HCT116 (cell line): ENCODE data around the gene MAIP1.

ENCODE experiments used
- CEBPB ChIP-seq: IDR thresholded peaks from 2 replicates; pipeline ENCODE4 v1.6.1; 2012; ENCODE audit warnings: low read depth
- EZH2 ChIP-seq: fragments of 200-600 bp; sonication (generic); IDR thresholded peaks from 2 replicates; pipeline ENCODE4 v1.6.1; 2017; ENCODE audit warnings: antibody characterized with exemption, mixed run types
- EZH2phosphoT487 ChIP-seq: fragments of 200-600 bp; IDR thresholded peaks from 2 replicates; pipeline ENCODE4 v1.6.1; 2018; ENCODE audit warnings: antibody characterized with exemption, borderline replicate concordance
- JUND ChIP-seq: IDR thresholded peaks from 2 replicates; pipeline ENCODE4 v1.6.1; 2012
- POLR2A ChIP-seq: IDR thresholded peaks from 2 replicates; pipeline ENCODE4 v1.7.0; 2011; ENCODE audit warnings: borderline replicate concordance; ENCODE audit not compliant: insufficient read depth, insufficient read length; ENCODE audit errors: extremely low read depth
- RAD21 ChIP-seq: IDR thresholded peaks from 2 replicates; pipeline ENCODE4 v1.6.1; 2012; ENCODE audit warnings: low read depth, mild to moderate bottlenecking
- YY1 ChIP-seq: IDR thresholded peaks from 2 replicates; pipeline ENCODE4 v1.6.1; 2011; ENCODE audit warnings: low read length, low read depth, moderate library complexity, mild to moderate bottlenecking; ENCODE audit not compliant: insufficient replicate concordance; ENCODE audit errors: extremely low read depth
- ZNF274 ChIP-seq: fragments of 200-500 bp; sonication (Bioruptor generic); IDR thresholded peaks from 2 replicates; pipeline ENCODE4 v1.6.1; 2014; ENCODE audit warnings: mild to moderate bottlenecking, low read depth, low read length, inconsistent platforms
- TF ChIP-seq, protein P1 (sequence below), 3 experiments: fragments of 200-600 bp in 1 of 3; sonication (generic) in 1 of 3; IDR thresholded peaks in 2 of 3; conservative IDR thresholded peaks in 1 of 3; 2 replicates each; pipeline ENCODE4 v1.5.1; 2012 to 2017; ENCODE audit warnings: low read depth in 2 of 3, low read length in 2 of 3, antibody characterized with exemption in 1 of 3, borderline replicate concordance in 1 of 3, control low read depth in 1 of 3, mild to moderate bottlenecking in 1 of 3, mixed read lengths in 1 of 3, mixed run types in 1 of 3, moderate library complexity in 1 of 3; ENCODE audit not compliant: insufficient read depth in 1 of 3
- TF ChIP-seq, protein P2 (sequence below): IDR thresholded peaks from 2 replicates; pipeline ENCODE4 v1.6.1; 2012
- TF ChIP-seq, protein P3 (sequence below): IDR thresholded peaks from 2 replicates; pipeline ENCODE4 v1.6.1; 2012; ENCODE audit warnings: low read depth
- TF ChIP-seq, protein P4 (sequence below): IDR thresholded peaks from 2 replicates; pipeline ENCODE4 v1.6.1; 2012

DNA sequence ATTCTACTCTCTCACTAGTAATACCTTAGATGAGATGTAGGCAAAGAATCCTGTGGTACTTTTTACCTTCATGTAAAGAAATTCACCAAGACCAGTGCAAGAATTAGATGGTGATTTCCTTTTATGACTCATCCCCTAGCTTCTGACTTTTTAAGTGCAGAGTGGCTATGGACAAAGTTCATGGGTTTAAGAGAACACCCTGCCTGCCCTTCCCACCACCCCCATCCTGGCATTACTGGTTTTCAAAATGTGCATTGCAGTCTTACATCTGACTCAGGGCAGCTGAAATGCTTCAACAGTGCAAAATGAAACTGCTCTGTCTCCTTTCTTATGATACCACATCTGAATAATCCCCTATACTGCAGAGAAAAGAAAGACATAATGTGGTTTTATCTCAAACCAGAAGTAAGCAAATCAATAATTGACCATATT lies 22.6 kb downstream of the MAIP1 start:
- TF ChIP-seq EZH2phosphoT487 (no peak), POLR2A (no peak), CEBPB (peak; percentile 50), JUND (peak; percentile 74), RAD21 (no peak), YY1 (no peak), EZH2 (no peak), ZNF274 (no peak)
- TF ChIP-seq, protein P1, sequence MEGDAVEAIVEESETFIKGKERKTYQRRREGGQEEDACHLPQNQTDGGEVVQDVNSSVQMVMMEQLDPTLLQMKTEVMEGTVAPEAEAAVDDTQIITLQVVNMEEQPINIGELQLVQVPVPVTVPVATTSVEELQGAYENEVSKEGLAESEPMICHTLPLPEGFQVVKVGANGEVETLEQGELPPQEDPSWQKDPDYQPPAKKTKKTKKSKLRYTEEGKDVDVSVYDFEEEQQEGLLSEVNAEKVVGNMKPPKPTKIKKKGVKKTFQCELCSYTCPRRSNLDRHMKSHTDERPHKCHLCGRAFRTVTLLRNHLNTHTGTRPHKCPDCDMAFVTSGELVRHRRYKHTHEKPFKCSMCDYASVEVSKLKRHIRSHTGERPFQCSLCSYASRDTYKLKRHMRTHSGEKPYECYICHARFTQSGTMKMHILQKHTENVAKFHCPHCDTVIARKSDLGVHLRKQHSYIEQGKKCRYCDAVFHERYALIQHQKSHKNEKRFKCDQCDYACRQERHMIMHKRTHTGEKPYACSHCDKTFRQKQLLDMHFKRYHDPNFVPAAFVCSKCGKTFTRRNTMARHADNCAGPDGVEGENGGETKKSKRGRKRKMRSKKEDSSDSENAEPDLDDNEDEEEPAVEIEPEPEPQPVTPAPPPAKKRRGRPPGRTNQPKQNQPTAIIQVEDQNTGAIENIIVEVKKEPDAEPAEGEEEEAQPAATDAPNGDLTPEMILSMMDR (IDR thresholded peaks at IDR 0.05 in 2 of 3, conservative IDR thresholded peaks at IDR 0.05 in 1 of 3; ENCODE audit: borderline replicate concordance in 1 of 3, insufficient read depth in 1 of 3, low read depth in 2 of 3, low read length in 2 of 3), result no peak
- TF ChIP-seq, protein P2, sequence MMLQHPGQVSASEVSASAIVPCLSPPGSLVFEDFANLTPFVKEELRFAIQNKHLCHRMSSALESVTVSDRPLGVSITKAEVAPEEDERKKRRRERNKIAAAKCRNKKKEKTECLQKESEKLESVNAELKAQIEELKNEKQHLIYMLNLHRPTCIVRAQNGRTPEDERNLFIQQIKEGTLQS, result no peak
- TF ChIP-seq, protein P3, sequence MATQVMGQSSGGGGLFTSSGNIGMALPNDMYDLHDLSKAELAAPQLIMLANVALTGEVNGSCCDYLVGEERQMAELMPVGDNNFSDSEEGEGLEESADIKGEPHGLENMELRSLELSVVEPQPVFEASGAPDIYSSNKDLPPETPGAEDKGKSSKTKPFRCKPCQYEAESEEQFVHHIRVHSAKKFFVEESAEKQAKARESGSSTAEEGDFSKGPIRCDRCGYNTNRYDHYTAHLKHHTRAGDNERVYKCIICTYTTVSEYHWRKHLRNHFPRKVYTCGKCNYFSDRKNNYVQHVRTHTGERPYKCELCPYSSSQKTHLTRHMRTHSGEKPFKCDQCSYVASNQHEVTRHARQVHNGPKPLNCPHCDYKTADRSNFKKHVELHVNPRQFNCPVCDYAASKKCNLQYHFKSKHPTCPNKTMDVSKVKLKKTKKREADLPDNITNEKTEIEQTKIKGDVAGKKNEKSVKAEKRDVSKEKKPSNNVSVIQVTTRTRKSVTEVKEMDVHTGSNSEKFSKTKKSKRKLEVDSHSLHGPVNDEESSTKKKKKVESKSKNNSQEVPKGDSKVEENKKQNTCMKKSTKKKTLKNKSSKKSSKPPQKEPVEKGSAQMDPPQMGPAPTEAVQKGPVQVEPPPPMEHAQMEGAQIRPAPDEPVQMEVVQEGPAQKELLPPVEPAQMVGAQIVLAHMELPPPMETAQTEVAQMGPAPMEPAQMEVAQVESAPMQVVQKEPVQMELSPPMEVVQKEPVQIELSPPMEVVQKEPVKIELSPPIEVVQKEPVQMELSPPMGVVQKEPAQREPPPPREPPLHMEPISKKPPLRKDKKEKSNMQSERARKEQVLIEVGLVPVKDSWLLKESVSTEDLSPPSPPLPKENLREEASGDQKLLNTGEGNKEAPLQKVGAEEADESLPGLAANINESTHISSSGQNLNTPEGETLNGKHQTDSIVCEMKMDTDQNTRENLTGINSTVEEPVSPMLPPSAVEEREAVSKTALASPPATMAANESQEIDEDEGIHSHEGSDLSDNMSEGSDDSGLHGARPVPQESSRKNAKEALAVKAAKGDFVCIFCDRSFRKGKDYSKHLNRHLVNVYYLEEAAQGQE, result no peak
- TF ChIP-seq, protein P4, sequence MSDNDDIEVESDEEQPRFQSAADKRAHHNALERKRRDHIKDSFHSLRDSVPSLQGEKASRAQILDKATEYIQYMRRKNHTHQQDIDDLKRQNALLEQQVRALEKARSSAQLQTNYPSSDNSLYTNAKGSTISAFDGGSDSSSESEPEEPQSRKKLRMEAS, result peak; percentile 28; the same call in 1 of the 2 replicates
